ENCODE data around the gene OR14A2.

- TF ChIP-seq POLR2A (IDR thresholded peaks at IDR 0.05) (no peak), CTCF (IDR thresholded peaks at IDR 0.05) (no peak), POLR2AphosphoS5 (IDR thresholded peaks at IDR 0.05; ENCODE audit: insufficient read depth in 1 of 2, low read depth in 1 of 2) (no peak)
These were observed 6.2 kb downstream of the OR14A2 start for GRCh38 chr1:247741756-247742155.
